GM21528 (cell line): ENCODE data around the gene APOA5.
"Not testable (repeated sequence)": the region's sequence is repeated elsewhere in the genome, so short reads cannot be mapped to it uniquely, and the experiment has no call there.

Experiments
- ATAC-seq: cut with Tn5 transposase; IDR thresholded peaks from one replicate; pipeline ENCODE4 v1.9.1; 2021; ENCODE audit warnings: mild to moderate bottlenecking, moderate library complexity; ENCODE audit not compliant: unreplicated experiment, low FRiP score

APOA5 gene

GRCh38 chr11:116801662-116802061, 10.0 kb upstream of the APOA5 start:
- not testable (repeated sequence) for ATAC-seq

GRCh38 chr11:116800610-116801009, 8.9 kb upstream of the APOA5 start:
- no peak for ATAC-seq

- ATAC-seq, result no peak
Measured at GRCh38 chr11:116798368-116798767, 6.7 kb upstream of the APOA5 start.

GRCh38 chr11:116797816-116798215, 6.1 kb upstream of the APOA5 start:
- no peak for ATAC-seq

GRCh38 chr11:116796548-116796947, 4.9 kb upstream of the APOA5 start:
- ATAC-seq, result no peak

DNA sequence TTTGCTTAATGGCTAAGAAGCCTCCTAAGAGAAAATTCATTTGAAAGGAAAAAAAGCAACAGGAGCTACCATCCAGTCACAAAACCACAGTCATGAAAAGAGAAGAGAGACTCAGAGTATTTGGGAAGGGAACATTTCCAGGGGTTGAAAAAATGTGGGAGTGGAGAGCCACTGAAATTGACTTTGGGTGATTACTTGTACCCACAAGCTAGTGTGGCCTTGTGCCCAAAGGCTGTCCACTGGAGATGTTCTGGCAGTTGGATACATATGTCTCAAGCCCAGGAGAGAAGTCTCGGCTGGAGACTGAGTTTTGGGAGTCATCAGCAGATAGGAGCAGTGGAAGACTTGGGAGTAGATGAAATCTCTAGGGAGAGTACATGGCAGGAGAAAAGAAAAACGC, 3.2 kb upstream of the APOA5 start:
- ATAC-seq, result no peak

GRCh38 chr11:116793772-116794097, 2.1 kb upstream of the APOA5 start:
- no peak for ATAC-seq

DNA sequence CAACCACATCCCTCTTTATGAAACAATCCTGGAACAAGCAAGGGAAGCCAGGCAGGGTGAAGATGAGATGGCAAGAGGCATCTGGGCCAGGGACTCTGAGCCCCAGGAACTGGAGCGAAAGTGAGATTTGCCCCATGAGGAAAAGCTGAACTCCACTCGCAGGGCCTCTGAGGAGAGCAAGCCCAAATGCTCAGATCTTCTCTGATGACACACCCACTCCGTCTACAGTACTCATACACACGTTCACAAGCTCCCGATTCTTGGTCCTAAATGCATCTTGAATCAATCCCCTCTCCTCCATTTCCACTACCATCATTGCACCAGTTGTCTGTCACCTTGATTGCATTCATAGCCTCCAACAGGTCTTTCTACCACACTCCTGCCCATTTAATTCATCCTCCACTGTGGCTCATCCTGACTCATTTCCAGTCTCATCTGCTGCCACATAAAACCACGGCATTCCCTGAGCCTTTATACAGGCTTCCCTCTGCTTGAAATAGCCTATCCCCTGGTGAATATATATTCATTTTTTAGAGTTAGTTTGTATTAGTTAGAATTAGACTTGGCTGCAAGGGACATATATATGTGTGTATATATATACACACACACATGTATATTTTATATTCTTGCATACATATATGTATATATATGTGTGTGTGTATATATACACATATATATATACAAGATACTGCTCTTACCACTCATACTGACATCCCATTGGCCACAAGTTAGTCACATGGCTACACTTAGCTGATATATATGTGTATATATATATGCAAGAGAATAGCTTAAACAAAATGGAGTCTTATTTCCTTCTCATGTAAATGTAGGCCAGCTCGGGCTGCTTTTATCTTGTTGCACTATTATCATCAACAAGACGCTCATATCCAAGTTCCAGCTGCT, 1.4 kb upstream of the APOA5 start:
- ATAC-seq, result no peak

DNA sequence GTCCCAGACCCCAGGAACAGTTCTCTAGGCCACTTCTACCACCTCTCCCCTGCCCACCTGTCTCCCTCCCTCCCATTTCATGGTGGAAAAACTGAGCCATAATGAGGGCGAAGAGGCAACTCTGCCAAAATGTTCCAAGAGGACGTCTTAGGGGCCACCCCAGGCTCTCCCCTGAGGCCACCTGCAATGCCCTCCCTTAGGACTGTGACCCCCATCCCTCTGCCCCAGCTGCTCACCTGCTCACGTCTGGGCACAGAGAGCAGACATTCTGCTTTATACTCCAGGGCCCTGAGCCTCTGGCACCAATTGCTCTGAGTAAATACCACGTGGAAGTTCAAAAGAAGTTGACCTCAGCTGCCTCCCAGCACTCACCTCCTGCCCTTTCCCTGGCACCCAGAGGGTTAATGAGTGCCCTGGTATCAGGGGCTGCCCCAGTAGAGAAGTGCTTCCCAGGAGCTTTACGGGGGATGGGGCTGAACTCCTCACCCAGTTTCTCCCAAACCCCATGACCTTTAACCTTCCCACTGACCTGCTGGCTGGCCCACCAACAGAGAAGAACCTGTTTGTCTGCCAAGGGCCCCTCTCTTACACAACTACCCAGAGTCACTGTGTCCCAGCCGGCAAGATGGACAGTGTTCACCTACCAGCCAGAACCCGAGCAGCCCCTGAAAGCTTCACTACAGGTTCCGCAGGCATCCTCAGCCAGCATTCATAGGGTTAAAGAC, 627 bp upstream of the APOA5 start:
- ATAC-seq, result no peak

GRCh38 chr11:116791002-116791812, 472 bp downstream of the APOA5 start:
- ATAC-seq, result no peak

DNA sequence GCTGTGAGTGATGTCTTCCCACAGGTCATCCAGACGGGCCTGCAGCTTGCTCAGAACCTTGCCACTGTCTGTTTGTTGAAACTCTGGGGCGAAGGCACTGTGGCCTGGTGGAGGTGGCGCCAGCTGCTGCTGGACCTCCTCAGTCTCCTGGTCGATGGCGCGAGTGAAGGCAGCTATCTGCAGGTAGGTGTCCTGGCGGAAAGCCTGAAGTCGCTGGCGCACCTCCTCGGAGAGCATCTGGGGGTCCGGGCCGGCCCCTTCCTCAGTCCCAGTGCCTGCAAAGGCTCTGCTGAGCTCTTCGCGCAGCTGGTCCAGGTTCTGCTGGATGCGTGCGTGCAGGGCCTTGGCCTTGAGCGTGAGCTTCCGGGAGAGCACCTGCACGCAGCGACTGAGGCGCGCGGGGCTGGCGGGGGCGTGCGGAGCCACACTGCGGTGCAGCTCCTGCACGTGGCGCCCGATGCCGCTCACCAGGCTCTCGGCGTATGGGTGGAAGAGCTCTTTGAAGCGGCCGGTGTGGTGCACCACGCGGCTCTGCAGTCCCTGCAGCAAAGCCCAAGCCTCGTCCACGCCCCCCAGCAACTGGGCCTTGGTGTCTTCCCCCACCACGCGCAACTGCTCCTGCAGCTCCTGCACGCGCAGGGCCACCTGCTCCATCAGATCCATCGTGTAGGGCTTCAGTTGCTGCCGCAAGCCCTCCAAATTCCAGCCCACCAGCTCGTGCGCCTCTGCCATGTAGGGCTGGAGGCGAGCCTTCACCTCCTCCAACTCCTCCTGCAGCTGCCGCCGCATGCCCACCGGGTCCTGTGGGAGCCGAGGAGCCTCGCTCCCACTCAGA, 1.3 kb downstream of the APOA5 start:
- ATAC-seq, result no peak

- no peak for ATAC-seq
Measured at GRCh38 chr11:116788975-116789374, 2.7 kb downstream of the APOA5 start.

DNA sequence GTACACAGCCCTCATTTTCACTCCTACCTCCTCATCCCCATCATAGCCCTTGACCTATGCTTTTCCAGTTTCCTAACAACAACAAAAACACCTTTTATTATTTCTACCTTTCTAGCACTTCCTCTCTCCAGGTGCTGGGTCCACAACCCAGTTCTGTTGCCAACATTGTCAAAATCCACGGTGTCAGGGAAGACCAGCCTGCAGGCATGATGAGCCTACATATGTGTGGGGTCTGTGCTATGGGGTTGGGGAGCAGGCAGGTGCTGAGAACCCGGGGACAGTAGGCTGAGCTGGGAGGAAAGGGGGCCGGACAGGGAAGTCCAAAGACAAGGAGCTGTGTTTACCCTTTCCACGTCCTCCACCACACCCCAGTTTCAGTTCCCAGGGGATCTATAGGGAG, 3.1 kb downstream of the APOA5 start:
- ATAC-seq, result no peak

GRCh38 chr11:116787786-116788486, 3.7 kb downstream of the APOA5 start, which contains the start of gene ZPR1:
TSS of gene ZPR1 (minus strand) at chr11:116788023. CDS start at chr11:116787990, 33 bp downstream.
- ATAC-seq, result peak; percentile 89

DNA sequence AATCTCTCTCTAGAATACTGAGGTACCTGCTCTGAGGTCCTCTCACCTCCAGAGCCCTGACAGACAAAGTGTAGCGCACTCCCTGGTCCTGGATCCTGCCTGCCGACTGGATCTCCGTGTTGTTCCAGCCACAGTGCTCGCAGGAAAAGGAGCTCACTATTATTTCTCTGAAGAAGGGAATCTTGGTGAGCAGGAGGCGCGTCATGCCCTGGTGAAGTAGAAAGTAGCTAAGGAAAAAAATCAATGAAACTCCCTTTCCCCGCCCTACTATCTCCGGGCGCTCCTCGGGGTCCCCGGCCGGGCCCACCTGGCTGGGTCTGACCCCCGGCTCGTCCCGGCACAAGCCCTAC, 4.3 kb downstream of the APOA5 start:
- ATAC-seq, result peak; percentile 14

GRCh38 chr11:116786966-116787365, 4.7 kb downstream of the APOA5 start:
- ATAC-seq, result no peak

DNA sequence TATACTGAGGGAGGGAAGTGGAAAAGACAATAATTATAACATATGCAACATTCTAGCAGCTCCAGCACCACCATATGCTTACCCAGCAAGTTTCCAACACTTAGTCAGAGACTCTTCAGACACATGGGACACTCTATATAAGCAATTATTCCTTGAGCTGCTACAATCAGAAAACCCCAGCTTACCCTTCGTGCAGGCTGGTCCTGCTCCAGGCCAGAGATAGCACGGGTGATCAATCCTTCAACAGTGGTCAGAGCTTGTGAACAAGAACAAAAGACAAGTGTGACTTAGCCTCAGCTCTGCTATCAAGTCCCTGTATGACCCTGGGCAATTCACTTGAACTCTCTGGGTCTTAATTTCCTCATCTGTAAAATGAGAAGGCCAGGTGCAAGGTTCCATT, 5.4 kb downstream of the APOA5 start:
- no peak for ATAC-seq

- ATAC-seq, result no peak
Measured at GRCh38 chr11:116782728-116783127, 9.0 kb downstream of the APOA5 start.

DNA sequence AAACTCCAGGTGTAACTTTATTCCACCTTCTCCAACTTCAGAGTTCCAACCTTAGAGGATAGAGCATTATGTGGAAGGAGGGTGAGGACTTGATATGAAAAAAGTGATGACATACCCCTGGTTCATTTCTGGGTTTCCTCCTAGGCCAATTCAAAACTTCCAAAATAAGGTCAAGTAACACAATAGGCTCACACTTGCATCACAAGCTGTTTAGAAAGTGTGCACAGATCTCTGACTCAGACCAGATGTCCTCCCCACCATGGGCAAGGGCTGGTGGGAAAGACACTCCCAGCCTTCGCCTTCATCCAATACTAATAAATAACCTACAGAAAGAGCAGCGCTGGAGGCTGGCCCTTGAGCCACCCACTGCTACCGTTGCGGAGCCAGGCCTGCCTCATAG, 13.1 kb downstream of the APOA5 start:
- ATAC-seq, result no peak

GRCh38 chr11:116777056-116777455, 14.6 kb downstream of the APOA5 start:
- ATAC-seq, result no peak
